ENCODE measurements around the gene KCTD7.

- TF ChIP-seq TEAD1 (CRISPR knock-in tag; IDR thresholded peaks at IDR 0.05): no peak
- no peak for TF ChIP-seq FOXP4 (CRISPR knock-in tag; IDR thresholded peaks at IDR 0.05)
- TF ChIP-seq CTCF (IDR thresholded peaks at IDR 0.05): no peak
- no peak for TF ChIP-seq ZNF138 (CRISPR knock-in tag; conservative IDR thresholded peaks at IDR 0.05)
- TF ChIP-seq ZNF219 (CRISPR knock-in tag; IDR thresholded peaks at IDR 0.05; ENCODE audit: borderline replicate concordance): no peak
- no peak for TF ChIP-seq MAX (CRISPR knock-in tag; IDR thresholded peaks at IDR 0.05)
- no peak for TF ChIP-seq TP53 (CRISPR knock-in tag; IDR thresholded peaks at IDR 0.05)
- no peak for TF ChIP-seq OVOL2 (CRISPR knock-in tag; IDR thresholded peaks at IDR 0.05; ENCODE audit: borderline replicate concordance)
- TF ChIP-seq KAT7 (CRISPR knock-in tag; IDR thresholded peaks at IDR 0.05; ENCODE audit: borderline replicate concordance): no peak
- no peak for TF ChIP-seq E2F5 (CRISPR knock-in tag; IDR thresholded peaks at IDR 0.05)
- TF ChIP-seq NR1H2 (CRISPR knock-in tag; IDR thresholded peaks at IDR 0.05): no peak
- no peak for TF ChIP-seq ATF3 (CRISPR knock-in tag; conservative IDR thresholded peaks at IDR 0.05)
- TF ChIP-seq E2F4 (CRISPR knock-in tag; IDR thresholded peaks at IDR 0.05; ENCODE audit: borderline replicate concordance, low read depth): no peak
These were observed 39.4 kb downstream of the KCTD7 start for GRCh38 chr7:66668112-66668511.
